ENCODE results near the gene HADHB. TPM values are rescaled to one million over a fixed set of nuclear protein-coding genes. Genes with fewer than 3 reads are reported as not detected.

The HADHB gene
- total RNA-seq (2014; rRNA removed; shearing (Covaris generic)), result 17.8 and 30.6 TPM in 2 replicates

GRCh38 chr2:26244309-26245230 is at the start of gene HADHB, which contains the start of gene HADHA:
TSS of gene HADHB (plus strand) at chr2:26244939. CDS start at chr2:26254255, 9,316 bp downstream.
TSS of gene HADHA (minus strand) at chr2:26244632. CDS start at chr2:26244596, 36 bp downstream.
- peak; percentile 92 for DNase-seq (ENCODE audit: low spot score)
- in situ Hi-C loops (cut with HindIII; ENCODE audit: low sequenced_read_pairs), result no loop called here

GRCh38 chr2:26195040-26195984 is 49.4 kb upstream of the HADHB start:
- in situ Hi-C loops (cut with HindIII; ENCODE audit: low sequenced_read_pairs), result no loop called here

GRCh38 chr2:26196683-26197418 is 47.9 kb upstream of the HADHB start:
- in situ Hi-C loops (cut with HindIII; ENCODE audit: low sequenced_read_pairs), result no loop called here
- DNase-seq (ENCODE audit: low spot score), result no peak

More at GRCh38 chr2:26195040-26195984, 49.4 kb upstream of the HADHB start:
- DNase-seq (ENCODE audit: low spot score), result no peak

GRCh38 chr2:26197516-26197915 is 47.2 kb upstream of the HADHB start:
- in situ Hi-C loops (cut with HindIII; ENCODE audit: low sequenced_read_pairs), result no loop called here
- no peak for DNase-seq (ENCODE audit: low spot score)

- in situ Hi-C loops (cut with HindIII; ENCODE audit: low sequenced_read_pairs), result no loop called here
- DNase-seq (ENCODE audit: low spot score), result no peak
These were observed 41.7 kb upstream of the HADHB start for GRCh38 chr2:26202981-26203490.

GRCh38 chr2:26203906-26204305 is 40.8 kb upstream of the HADHB start:
- no peak for DNase-seq (ENCODE audit: low spot score)
- in situ Hi-C loops (cut with HindIII; ENCODE audit: low sequenced_read_pairs), result no loop called here

- in situ Hi-C loops (cut with HindIII; ENCODE audit: low sequenced_read_pairs), result no loop called here
These were observed 32.7 kb upstream of the HADHB start for GRCh38 chr2:26212011-26212410.

DNA sequence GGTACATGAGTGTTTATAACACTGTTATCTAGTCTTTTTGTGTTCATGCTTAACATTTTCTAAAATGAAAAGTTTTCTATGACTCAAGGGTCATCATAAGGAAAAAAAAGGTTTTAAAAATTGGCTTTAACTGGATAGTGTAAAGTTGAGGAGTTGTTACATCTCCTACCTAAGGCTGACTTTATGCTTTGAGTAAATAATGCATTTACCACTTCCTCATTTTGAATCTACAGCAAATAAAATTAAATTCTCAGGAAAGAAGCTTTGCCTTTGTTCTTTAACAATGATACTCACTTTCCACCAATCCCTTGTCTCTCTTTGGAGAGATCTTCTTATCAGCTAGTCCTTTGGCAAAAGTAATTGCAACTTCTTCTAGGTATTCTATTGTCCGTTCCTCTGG is 30.0 kb upstream of the HADHB start:
- no peak for DNase-seq (ENCODE audit: low spot score)
- in situ Hi-C loops (cut with HindIII; ENCODE audit: low sequenced_read_pairs), result no loop called here

More at GRCh38 chr2:26212011-26212410, 32.7 kb upstream of the HADHB start:
- no peak for DNase-seq (ENCODE audit: low spot score)

DNA sequence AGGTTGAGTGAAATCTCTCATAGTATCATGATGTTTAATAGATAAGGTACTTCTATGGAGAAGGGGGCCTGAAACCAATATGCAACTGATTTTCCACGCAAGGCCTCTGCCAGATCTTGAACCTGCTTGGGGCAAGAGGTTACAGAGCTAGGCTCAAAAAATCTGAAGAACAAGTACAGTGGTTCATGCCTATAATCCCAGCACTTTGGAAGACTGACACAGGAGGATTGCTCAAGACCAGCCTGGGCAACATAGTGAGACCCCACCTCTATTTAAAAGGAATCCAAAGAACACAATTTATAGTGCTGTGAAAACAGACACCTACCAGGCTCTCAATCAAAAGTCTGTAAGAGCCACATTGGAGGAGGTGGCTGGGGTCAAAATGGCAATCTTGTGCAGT is 28.9 kb upstream of the HADHB start:
- DNase-seq (ENCODE audit: low spot score), result no peak
- in situ Hi-C loops (cut with HindIII; ENCODE audit: low sequenced_read_pairs), result no loop called here

DNA sequence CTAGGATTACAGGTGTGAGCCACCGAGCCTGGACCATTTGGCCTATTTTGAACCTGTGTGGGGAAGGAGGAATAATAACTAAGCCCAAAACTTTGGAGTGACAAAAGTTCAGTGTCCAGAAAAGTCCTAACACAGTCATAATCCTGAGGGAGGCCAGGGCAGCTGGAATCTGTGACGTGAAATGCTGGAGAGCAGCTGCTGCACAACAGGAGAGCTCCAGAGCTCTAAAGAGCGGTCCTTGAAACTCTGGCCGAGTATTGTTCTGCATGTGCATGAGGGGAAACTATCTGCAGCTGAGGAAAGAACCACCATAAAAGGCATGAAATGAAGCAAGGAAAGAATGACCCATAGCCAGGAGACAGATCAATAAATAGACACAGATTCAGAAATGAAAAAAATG is 28.2 kb upstream of the HADHB start:
- DNase-seq (ENCODE audit: low spot score), result no peak
- in situ Hi-C loops (cut with HindIII; ENCODE audit: low sequenced_read_pairs), result no loop called here

- in situ Hi-C loops (cut with HindIII; ENCODE audit: low sequenced_read_pairs), result no loop called here
- no peak for DNase-seq (ENCODE audit: low spot score)
These were observed 27.0 kb upstream of the HADHB start for GRCh38 chr2:26217720-26218119.

DNA sequence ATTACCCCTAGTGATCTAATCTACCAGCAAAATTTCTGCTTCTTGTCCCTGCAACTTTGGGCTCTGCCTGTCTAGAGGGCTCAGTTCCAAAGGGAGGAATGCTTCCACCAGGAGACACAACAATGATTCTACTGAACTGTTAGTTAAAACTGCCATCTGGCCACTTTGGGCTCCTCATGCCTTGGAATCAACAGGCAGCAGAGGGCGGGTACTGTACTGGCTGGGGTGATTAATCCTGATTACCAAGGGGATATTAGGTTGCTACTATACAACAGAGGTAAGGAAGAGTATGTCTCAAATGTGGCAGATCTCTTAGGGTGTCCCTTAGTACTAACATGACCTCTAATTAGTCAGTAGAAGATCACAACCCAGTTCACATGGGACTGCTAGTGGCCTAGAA is 21.7 kb upstream of the HADHB start:
- in situ Hi-C loops (cut with HindIII; ENCODE audit: low sequenced_read_pairs), result no loop called here
- peak; percentile 81 for DNase-seq (ENCODE audit: low spot score)

- no peak for DNase-seq (ENCODE audit: low spot score)
These were observed 20.6 kb upstream of the HADHB start for GRCh38 chr2:26224095-26224494.

DNA sequence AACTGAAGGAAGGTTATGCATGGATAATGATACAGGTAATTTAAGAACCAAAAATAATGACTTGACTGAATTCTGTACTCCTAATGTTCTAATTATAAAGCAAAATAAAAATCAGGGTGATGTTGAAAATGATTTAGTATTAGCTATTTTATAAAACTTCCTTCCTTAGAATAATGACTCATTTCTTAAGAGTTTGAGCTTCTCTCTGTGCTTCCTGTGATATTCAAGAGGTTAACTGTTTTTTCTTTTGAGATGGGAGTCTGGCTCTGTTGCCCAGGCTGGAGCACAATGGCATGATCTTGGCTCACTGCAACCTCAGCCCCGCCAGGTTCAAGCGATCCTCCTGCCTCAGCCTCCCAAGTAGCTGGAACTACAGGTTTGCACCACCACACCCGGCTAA is 15.1 kb upstream of the HADHB start:
- in situ Hi-C loops (cut with HindIII; ENCODE audit: low sequenced_read_pairs), result no loop called here
- no peak for DNase-seq (ENCODE audit: low spot score)

More at GRCh38 chr2:26224095-26224494, 20.6 kb upstream of the HADHB start:
- in situ Hi-C loops (cut with HindIII; ENCODE audit: low sequenced_read_pairs), result no loop called here

DNA sequence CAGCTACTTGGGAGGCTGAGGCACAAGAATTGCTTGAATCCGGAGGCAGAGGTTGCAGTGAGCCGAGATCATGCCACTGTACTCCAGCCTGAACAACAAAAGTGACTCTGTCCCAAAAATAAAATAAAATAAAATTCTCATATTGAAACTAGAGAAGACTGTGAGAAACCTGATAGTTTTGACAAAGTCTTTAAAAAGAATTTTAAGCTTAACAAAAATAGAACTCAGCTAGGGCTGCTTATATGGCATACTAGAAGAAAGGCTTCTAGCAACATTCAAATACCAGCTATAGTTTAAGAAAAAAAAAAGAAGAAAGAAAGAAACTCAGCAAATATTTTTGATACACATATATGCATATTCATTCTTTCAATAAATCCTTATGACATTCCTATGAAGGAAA is 13.9 kb upstream of the HADHB start:
- in situ Hi-C loops (cut with HindIII; ENCODE audit: low sequenced_read_pairs), result no loop called here
- no peak for DNase-seq (ENCODE audit: low spot score)

GRCh38 chr2:26235089-26235488 is 9.7 kb upstream of the HADHB start:
- DNase-seq (ENCODE audit: low spot score), result no peak
- in situ Hi-C loops (cut with HindIII; ENCODE audit: low sequenced_read_pairs), result no loop called here

DNA sequence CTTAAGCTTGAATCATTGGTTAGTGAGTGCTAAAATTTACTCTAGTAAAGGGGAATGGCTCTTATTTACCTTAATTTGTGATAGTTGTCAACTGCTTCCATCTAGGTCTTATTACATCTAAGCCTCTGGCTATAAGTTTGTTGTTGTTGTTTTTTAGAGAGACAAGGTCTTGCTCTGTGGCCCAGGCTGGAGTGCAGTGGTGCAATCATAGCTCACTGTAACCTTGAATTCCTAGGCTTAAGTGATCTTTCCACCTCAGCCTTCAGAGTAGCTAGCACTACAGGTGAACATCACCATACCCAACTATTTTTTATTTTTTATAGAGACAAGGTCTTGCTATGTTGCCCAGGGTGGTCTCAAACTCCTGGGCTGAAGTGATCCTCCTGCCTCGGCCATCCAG is 6.9 kb upstream of the HADHB start:
- in situ Hi-C loops (cut with HindIII; ENCODE audit: low sequenced_read_pairs), result no loop called here

DNA sequence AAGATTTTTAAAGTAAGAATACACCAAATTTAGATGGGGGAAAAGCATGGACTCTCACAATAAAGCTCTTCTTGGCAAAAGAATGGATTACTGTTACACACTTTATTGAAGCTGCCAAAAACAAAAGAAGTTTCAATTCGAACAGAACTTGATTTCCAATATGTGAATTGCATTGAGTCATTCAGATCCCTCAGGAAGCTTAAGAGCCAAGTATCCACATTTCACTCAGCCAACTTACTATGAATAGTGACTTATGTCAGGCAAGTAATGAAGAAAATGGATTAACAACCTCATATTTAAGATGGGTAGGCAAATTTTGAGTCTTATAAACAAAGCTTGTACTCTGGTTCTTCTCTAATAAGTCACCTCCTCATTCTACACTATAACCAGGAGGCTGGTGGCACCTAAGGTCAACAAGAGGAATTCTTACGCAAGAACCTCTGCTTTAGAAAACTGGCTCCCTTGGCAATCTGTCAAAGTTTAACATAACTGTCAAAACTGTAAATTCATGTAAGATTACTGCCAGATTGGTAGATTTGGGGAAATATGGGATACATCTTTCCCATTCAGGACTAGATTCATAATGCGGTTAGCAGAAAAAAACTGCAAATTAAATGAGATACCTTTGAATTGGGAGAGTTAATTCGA is 6.3 kb upstream of the HADHB start:
- DNase-seq (ENCODE audit: low spot score), result no peak
- in situ Hi-C loops (cut with HindIII; ENCODE audit: low sequenced_read_pairs), result no loop called here

More for the DNA sequence above, 6.9 kb upstream of the HADHB start:
- no peak for DNase-seq (ENCODE audit: low spot score)

Data from G401 (cell line).